GM19099 (cell line): ENCODE data around the gene TOLLIP.

Source experiments
- POLR2A ChIP-seq: IDR thresholded peaks from 3 replicates; pipeline ENCODE4 v1.6.1; 2011; ENCODE audit warnings: low read depth; ENCODE audit not compliant: insufficient read length; ENCODE audit errors: extremely low read depth

TOLLIP gene

DNA sequence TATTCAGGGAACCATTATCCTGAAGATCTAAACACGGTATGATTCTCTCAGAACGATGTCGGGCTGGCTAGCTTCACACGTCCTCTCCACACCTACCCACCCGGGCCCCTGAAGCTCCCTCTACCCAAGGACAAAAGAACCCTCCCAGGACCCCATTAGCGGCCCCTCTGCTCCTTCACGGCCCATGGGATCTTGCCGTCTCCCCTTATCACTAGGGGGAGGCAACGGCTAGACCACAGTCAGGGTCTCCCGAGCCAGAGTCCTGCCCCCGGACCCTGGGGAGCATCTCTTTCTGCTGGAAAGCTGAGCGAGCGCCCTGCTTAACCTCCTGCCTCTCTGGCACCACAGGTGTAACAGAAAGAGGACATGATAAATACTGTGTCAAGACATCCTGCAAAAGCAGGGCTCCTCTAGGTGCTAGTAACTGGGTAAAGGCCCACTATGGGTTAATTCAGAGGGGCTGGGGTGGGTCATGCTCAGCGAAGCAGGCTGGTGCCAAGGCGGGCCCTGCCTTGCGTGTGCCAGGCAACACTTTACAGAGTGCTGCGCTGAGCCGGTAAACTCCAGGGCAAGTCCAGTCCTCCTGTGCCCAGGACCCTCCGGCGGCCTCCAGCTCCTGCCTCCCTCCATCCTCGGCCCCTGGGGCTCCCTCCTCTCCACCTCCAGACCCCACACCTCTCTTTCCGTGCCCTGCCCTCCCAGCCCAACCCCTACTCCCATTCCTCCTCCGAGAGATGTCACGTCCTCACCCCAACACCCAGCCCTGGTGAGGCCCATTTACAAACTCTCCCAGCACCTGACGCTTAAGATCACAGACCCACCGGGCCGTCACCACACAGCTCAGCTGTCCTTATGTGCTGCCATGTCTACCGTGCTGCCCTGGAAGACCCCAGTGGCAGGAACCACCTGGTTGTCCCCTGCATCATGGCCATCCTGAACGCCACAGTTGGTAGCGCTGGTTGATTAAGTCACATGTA is 3.0 kb downstream of the TOLLIP start:
- no peak for TF ChIP-seq POLR2A

DNA sequence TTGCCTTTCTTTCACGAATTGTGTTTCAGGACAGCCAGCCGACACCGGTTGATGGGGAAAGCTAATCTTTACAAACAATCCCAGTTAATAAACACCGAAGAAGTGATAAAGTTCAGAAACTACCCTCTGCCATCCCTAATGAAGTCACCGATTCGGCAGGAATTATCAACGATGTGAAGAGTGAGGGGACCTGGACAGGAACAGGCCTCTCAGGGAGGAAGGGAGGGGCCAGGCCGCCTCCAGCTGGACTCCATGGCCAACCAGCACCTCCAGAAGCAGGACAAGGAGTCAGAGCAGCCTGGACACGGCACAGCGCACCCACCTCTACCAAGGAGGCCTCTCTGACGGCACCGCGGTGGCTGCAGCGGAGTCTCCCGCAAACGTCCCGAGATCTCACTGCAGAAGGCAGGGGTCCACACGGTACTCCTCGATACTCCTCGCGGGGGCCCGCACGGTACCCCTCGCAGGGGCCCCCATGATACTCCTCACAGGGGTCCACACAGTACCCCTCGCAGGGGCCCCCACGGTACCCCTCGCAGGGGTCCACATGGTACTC is 3.9 kb downstream of the TOLLIP start:
- TF ChIP-seq POLR2A: no peak

DNA sequence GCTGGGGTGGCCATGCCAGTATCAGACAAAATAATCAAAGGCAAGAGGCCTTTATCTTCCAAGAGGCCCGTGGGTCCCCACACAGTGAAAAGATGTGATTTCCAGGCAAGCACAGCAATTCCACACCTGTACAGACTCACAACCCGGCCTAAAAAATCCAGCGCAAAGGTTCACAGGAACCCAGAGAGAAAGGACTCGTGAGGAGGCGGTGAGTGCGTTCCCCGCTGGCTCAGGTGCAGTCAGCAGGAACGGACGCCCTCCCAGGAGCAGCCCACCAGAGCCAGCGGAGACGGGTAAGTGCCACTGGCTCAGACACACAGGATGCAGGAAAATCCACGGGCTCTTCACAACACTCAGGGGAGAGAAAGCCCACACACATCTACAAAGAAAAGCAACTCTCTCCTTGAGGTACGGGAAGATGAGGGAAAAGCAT is 4.4 kb downstream of the TOLLIP start:
- no peak for TF ChIP-seq POLR2A

DNA sequence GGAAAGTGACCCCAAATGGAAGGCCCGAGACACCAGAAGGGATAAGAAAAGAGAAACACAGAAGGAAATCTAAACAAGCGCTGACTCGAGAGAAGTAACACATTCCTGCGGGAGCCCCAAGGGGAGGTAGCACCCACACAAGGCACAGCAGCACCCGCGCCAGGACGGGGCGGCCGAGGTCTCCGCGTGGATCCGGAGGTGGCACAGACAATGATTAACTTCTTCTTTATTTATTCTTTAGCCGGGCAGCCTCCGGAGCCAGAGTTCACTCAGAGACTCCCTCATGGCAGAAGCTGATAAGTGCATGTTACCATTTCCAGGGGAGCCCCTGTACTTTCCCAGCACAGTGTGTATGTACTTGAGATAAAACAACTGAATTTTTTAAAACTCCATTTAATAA is 5.1 kb downstream of the TOLLIP start:
- no peak for TF ChIP-seq POLR2A

DNA sequence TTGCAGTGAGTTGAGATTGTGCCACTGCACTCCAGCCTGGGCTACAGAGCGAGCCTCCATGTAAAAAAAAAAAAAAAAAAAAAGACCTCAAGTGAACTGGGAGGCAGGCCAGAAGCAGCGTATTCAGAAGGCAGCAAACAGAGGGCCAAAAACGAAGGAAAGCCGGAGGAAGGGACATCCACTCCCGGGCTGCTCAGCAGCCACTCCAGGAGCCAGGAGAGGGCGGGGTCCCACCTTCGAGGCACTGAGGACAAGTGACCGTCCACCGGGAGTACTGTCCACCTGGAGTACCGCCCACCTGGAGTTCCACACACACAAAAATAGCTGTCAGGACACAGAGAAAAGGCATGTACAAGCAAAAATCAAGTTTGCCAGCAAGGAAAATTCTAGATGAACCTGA is 5.5 kb downstream of the TOLLIP start:
- no peak for TF ChIP-seq POLR2A

DNA sequence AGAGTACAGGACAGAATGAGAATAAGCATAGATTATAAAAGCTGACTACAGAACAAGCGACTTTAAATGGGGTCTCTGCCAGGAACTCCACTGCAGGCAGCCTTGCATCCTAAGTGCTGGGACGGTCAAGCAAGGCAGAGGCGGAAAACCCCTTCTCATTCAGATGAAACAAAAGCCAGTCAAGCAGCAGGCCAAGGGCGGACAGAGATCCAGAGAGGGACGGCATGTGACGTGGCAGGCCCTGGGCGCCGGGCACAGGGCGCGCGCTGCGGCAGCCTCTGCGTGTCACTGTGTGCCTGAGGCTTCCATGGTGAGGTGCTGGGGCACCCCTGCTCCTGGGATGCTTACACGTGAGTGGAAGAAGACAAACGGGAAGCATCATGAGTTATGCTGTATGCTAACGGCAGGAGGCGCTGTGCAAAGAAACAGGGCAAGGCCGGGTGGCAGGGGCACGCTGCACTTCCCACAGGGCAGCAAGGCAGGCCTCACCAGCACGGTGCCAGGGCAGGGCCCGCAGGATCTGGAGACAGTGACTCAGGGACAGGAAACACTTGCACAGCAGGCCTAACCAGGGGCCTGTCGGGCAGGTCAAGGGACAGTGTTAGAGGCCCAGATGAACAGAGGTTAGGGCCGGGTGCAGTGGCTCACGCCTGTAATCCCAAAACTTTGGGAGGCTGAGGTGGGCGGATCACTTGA is 6.2 kb downstream of the TOLLIP start:
- no peak for TF ChIP-seq POLR2A

DNA sequence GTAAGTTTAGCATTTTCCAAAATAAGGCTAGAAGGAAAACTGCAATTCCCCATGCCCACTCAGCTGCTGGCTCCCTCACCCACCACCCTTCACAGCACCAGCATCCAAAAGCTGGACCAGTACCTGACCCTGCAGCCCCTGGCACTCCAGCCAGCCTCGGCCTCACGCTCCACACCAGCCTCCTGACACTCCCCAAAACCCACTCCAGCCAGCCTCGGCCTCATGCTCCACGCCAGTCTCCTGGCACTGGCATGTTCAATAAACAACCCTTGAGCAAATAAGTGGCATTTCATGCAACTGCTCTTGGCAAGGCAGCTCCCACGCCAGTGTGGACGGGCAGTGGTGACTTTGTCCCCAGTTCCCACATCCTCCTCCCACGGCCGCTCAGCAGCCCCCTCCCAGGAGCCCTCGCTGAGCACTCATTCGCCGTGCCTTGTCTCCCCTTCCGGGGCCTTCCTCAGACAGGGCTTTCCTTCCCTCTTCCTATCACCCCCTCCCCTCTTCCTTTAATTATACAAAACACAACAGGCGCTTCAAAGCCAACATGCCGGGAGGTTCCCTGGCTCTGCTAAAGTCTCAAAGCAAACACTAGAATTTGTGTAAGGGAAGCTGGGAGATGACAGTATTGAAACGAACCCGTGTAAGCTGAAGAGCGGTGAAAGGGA is 6.8 kb downstream of the TOLLIP start:
- TF ChIP-seq POLR2A: no peak

DNA sequence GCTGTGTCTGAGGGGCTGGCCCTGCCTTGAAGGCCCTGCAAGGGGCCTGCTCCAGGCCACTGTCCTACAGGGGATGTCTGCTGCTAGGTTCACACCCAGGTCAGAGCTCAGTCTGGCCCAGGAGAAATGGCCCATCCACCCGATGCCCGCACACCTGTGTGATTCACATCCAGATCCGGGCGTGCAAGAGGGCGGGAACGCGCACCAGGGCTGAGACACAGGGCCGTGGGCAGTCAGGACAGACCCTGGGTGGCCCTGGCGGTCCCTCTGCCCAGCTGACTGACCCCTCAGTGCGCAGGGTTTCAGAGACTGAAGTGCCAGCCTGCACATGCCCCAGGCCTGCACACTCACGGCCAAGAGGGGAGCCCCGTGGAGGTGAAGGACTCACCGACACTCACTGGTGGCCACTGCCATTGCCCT is 7.4 kb downstream of the TOLLIP start:
- TF ChIP-seq POLR2A: no peak

DNA sequence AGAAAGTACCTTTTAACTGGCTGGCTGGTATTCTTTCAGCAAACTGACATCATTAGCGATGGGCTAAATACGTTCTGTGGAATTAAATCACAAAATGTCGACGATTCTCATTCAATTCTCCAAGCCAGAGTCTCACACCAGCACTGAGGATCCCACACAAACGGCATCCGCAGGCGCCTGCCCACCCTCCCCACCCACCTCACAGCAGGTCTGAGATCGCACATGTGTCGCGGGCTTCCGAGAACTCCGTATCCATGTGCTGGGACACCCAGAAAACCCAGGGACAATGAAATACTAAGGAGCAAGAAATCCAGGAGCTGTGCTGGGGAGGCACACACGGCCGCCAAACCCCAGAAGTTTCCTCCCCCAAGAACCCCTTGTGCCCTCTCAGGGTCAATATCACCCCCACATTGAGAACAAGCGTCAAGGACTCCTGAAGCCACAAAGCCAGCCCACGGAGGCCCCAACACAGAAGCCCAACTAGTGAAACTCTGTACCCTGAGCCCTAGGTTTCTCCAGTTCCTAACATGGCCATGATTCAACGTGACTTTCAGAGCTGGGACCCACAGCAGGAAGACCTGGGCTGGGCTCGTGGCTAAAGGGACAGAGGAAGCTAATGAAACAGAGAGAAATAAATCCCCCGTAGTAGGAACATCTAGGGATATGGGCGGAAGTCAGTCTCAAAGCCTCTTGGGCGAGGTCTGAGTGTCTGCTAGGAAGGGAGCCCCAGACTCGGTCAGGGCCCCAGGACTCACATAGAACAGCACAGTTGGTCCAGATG is 8.0 kb downstream of the TOLLIP start:
- TF ChIP-seq POLR2A: no peak

DNA sequence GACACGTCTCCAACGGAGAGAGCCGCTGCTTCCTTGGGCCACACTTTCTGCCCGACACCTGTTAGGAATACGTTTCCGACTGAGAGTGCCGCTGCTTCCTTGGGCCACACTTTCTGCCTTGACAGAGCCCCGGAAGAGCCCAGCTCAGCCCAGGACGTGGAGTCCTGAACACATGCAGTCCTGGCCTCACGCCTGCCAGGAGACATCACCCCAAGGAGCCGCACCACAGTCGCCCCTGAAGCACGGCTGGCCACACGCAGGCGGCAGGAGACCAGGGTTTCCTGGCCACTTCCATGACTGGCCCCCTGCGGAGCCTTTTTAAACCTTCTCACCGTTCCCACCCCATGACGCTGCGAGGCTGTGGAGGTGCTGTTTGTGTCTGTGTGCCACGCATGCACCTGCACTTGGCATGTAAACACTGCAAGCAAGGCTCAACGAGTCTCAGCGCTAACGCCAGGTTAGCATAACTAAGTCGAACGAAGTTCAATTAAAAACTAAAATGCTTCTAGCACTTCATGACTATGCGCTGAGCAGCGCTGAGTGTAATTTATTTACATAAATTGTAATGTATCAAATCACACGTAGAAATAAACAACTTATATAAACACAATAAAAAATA is 8.8 kb downstream of the TOLLIP start:
- TF ChIP-seq POLR2A: no peak

DNA sequence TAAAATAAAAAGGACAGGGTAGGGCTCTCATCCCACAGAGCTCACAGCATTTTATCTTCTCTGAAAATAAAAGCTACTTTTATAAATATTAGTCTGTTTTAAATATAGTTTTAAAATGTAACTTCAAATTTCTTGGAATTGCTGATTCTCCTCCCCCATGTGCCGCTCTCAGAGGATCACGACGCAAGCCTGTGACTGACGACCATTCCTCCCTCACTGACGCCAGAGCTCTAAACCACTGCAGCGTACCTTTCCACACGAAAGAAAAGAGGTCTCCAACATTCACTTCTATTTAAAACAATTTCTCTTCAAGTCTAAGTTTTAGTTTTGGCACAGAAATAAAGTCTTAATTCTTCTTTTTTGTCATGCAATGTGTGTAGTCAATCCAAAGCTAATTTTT is 9.3 kb downstream of the TOLLIP start:
- no peak for TF ChIP-seq POLR2A

DNA sequence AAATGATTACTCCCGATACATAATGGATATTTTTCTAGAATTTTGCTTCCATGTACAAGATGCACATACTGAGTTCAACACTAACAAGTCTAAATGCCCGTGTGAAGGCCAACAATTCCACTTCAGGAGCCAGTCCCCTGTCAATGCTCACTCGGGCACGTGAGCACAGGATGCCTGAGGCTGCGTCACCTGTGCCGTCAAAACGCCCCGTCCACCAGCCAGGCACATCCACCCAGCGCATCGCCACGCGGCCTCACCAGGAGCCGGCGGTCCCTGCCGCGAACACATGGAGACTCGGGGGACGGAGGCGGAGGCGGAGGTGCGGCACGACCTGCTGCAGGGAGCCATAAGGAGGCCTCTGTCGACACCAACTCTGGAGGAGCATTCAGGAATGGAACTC is 9.8 kb downstream of the TOLLIP start:
- TF ChIP-seq POLR2A: no peak

DNA sequence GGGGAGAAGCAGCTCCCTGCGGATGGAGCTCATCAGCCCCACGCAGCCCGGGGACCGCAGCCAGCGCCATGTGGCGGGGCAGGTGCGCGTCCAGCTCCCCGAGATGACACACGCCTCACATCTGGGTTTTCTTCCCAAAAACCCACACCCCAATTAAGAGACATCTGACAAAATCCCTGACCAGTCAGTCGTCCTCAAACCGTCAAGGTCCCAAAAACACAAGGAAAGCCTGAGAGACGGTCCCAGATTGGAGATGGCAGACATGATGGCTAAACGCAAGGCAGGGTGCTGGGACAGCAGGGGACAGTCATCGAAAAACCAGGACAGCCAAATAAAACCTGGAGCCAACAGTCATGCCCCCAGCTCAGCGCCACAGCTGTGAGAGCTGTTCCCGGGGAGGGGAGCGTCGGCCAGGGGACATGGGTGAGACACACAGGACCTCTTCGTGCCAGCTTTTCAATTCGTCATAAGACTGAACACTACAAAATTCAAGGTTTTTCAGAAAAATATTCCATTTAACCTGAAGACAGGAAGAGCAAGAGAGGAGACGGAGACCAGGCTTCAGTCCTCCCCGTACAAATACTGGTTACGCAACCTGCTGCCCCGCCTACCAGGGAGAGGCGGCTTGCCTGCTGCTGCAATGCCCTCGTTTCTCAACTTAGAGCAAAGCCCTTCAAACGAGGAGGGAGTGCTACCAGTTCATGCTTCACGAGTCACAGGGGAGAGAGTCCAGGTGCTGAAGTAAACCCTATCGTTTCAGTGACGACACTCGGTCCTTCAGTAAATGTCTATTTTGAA is 10.5 kb downstream of the TOLLIP start:
- TF ChIP-seq POLR2A: no peak

DNA sequence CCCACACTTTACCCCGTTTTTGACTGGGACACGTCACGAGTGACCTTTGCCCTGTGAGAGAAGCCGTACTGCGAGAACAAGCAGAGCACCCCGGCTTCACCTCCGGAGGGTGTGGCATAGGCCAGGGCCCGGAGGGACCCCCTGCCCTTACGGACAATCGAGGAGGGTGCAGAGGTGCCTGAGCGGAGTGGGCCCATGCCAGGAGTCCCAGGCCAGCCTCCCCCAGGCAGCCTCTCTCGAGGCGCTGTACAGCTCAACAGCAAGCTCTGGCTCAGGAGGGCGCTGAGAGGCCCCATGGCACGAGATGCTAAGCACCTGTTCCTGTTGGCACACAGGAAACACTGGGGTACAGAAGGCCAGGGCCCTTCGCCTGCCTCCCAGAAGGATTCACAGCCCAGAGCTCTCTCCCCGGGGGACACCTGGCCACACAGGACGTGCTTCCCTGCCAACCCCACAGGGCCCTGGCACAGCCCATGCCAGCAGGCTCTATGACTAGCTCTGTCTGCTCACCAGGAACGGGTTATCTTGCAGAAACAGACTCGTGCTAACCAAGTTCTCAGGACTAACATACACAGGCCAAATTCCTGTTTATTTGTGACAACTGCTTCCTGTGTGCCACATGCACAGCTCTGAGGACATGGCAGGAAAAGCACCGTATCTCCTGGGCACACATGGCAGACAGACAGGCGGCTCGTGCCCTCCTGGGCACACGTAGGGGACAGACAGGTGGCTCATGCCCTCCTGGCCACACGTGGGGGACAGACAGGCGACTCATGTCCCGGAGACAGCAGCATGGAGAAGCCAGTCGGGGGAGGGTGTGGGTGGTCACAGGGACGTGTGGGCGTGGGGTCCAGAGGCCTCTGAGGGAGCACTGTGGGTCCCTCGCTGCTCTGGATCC is 11.6 kb downstream of the TOLLIP start:
- no peak for TF ChIP-seq POLR2A
